Heart right ventricle (tissue), 16 donors: ENCODE data around the gene CELA3B. TPM values are rescaled to one million over a fixed set of nuclear protein-coding genes. Genes with fewer than 3 reads are reported as not detected.

Experiments used
- ATAC-seq, 8 donors: fragments of 200-7000 bp; cut with Tn5 transposase; one replicate each; pipeline ENCODE4 v1.9.1; 2020; ENCODE audit warnings: mild to moderate bottlenecking in 8 of 8, moderate library complexity in 8 of 8, moderate number of reproducible peaks in 1 of 8
- DNase-seq, 2 donors: peaks; one replicate each; pipeline ENCODE4 v3.0.0-alpha.2; 2020
- H3K27ac ChIP-seq, 10 donors: fragments of 200-600 bp; sonication (generic) in 2 of 10; one replicate each; pipeline versions ENCODE4 v1.5.0 to v1.8.0; 2020 to 2022; ENCODE audit warnings: mild to moderate bottlenecking in 3 of 10
- H3K27me3 ChIP-seq, 7 donors: fragments of 200-600 bp; one replicate each; pipeline ENCODE4 v1.8.0; 2021 to 2022; ENCODE audit warnings: mild to moderate bottlenecking in 2 of 7
- H3K36me3 ChIP-seq, 9 donors: fragments of 200-600 bp; sonication (generic) in 1 of 9; one replicate each; pipeline versions ENCODE4 v1.5.0 to v1.8.0; 2020 to 2022; ENCODE audit warnings: mild to moderate bottlenecking in 2 of 9
- H3K4me1 ChIP-seq, 9 donors: fragments of 200-600 bp; sonication (generic) in 1 of 9; one replicate each; pipeline versions ENCODE4 v1.5.0 to v1.8.0; 2020 to 2022; ENCODE audit warnings: mild to moderate bottlenecking in 4 of 9
- H3K4me3 ChIP-seq, 10 donors: fragments of 200-600 bp; sonication (generic) in 2 of 10; one replicate each; pipeline versions ENCODE4 v1.5.0 to v1.8.0; 2020 to 2022; ENCODE audit warnings: mild to moderate bottlenecking in 7 of 10, moderate library complexity in 2 of 10
- H3K9me3 ChIP-seq, 11 donors: fragments of 200-600 bp in 10 of 11; sonication (generic) in 2 of 11; one replicate each; pipeline versions ENCODE4 v1.5.0 to v1.8.0; 2013 to 2022; ENCODE audit warnings: mild to moderate bottlenecking in 2 of 11, control low read depth in 1 of 11, moderate library complexity in 1 of 11
- CTCF ChIP-seq, 9 donors: fragments of 200-600 bp; sonication (generic) in 2 of 9; IDR thresholded peaks; one replicate each; pipeline versions ENCODE4 v1.5.0 to v1.8.0; 2021 to 2022; ENCODE audit warnings: antibody characterized with exemption in 9 of 9, mild to moderate bottlenecking in 5 of 9, moderate library complexity in 1 of 9
- WGBS, 2 donors: extraction: QIAGEN DNeasy Blood & Tissue Kit; methylation state at CpG; one replicate each; pipeline ENCODE4 v1.1.7; 2013; ENCODE audit warnings: inconsistent platforms in 1 of 2; 5-methylcytosine and 5-hydroxymethylcytosine counted together
- intact Hi-C, 10 donors: fragments of 100-400 bp; cut with DNase I; formaldehyde crosslinking; loops; one replicate each; pipeline versions ENCODE4 v1.11.1 to v1.14.2; 2022
- polyA plus RNA-seq, 2 donors: library from polyadenylated mRNA; stranded (reverse); fragments of 200-250 nt; gene quantifications; one replicate each; pipeline ENCODE4 v1.2.3, GENCODE V29; 2013
- total RNA-seq, 10 donors: library from RNA; stranded (reverse); fragmentation: NEBNext Ultra II Directional in 3 of 10; extraction: Animal tissue kit (Norgen Biotek cat#: 25700) in 3 of 10; gene quantifications; one replicate each; pipeline versions ENCODE4 v1.2.1 to v1.2.4, GENCODE V29; 2021 to 2023
- donor health status: Arrhythmogenic right ventricular cardiomyopathy.
- donor health status: ischemic (EF 13 %, LVEDD 7.1; RV severe dilation, severe dysfunction).
- donor health status: healthy with polysubstance abuse.
- donor health status: DM: no; HTN: yes; CAD: no.
- donor health status: DM: no; HTN: no; CAD: no.
- donor health status: ischemic (EF 25% LVEDD 6.9; RV normal size, moderate dysfunction).
- donor health status: ischemic (EF 25% LVEDD 5.7; RV mildly dilated, moderate dysfunction).
- donor health status: healthy.
- donor health status: DM: yes; HTN: yes; CAD: no.
- donor health status: Ischemic cardiomyopathy.
- donor health status: ischemic (EF 35%, LVEDD 5.7; RV mildly dilated, moderate dysfunction).
- donor health status: nonischemic (EF 11% LVEDD 7.7; RV severe dilation, severe dysfunction).
- donor health status: DM: yes; HTN: yes; CAD: no.
- donor health status: PGD.
- donor health status: ischemic (EF 29% LVEDD 5.4; RV normal size, mild dysfunction).
- donor health status: nonischemic (EF 23%, LVEDD 6.1; RV moderate dilation, normal function).

The CELA3B gene
- total and polyA plus RNA-seq, 12 donors, result 0.13 to 2.5 (median 1.3) TPM; not detected in 4

- Histone ChIP-seq H3K27ac (peak overlapping the region; percentile 89 to 99 (median 94)), H3K27me3 (peaks cover 0 to 9% (median 0%) of the 10 kb centered on the region in 7 donors), H3K9me3 (no peaks in the 10 kb centered on the region), H3K4me1 (peaks cover 48 to 91% (median 80%) of the 10 kb centered on the region in 9 donors), H3K4me3 (peak overlapping the region; percentile 57 to 91 (median 75)), H3K36me3 (peaks cover 0 to 11% (median 0%) of the 10 kb centered on the region in 9 donors)
- intact Hi-C loops, result loop anchor here in 7 of 10 donors (2.0 to 5.0 kb wide), 3 partner anchors 31 to 38 kb away; no protein-coding TSS in a partner anchor
- ATAC-seq, result no peak
- no peak for DNase-seq
- WGBS, 2 donors, result 13 to 14% methylated on average over 10 of the region's 10 CpGs
- TF ChIP-seq CTCF (IDR thresholded peaks at IDR 0.05), result no peak
These were observed 41.4 kb upstream of the CELA3B start for GRCh38 chr1:21935393-21935804.

GRCh38 chr1:21935891-21936365 is 40.9 kb upstream of the CELA3B start:
- H3K4me1 ChIP-seq, result peaks cover 43 to 89% (median 75%) of the 10 kb centered on the region in 9 donors
- 10 to 16% methylated on average over 8 of the region's 8 CpGs for WGBS, 2 donors
- peak overlapping the region; percentile 89 to 99 (median 94) for H3K27ac ChIP-seq
- TF ChIP-seq CTCF (IDR thresholded peaks at IDR 0.05), result no peak
- ATAC-seq (no peak), DNase-seq (peak in 1 of 2 donors; percentile 10)
- intact Hi-C loops, result loop anchor here in 7 of 10 donors (2.0 to 5.0 kb wide), 4 partner anchors 25 to 39 kb away; no protein-coding TSS in a partner anchor
- H3K36me3 ChIP-seq, result peaks cover 0 to 11% (median 0%) of the 10 kb centered on the region in 9 donors
- no peaks in the 10 kb centered on the region for H3K9me3 ChIP-seq
- peaks cover 0 to 9% (median 0%) of the 10 kb centered on the region in 7 donors for H3K27me3 ChIP-seq
- H3K4me3 ChIP-seq, result peak overlapping the region; percentile 57 to 91 (median 75)

- Histone ChIP-seq H3K36me3 (peaks cover 0 to 11% (median 0%) of the 10 kb centered on the region in 9 donors), H3K27me3 (peaks cover 0 to 9% (median 0%) of the 10 kb centered on the region in 7 donors), H3K27ac (peak overlapping the region; percentile 89 to 99 (median 94)), H3K9me3 (no peaks in the 10 kb centered on the region), H3K4me3 (peak overlapping the region; percentile 57 to 91 (median 75)), H3K4me1 (peaks cover 39 to 89% (median 70%) of the 10 kb centered on the region in 9 donors)
- intact Hi-C loops, result loop anchor here in 6 of 10 donors (2.0 to 5.0 kb wide), 3 partner anchors 26 to 39 kb away; no protein-coding TSS in a partner anchor
- WGBS, 2 donors, result 2 to 3% methylated on average over 34 of the region's 34 CpGs
- no peak for TF ChIP-seq CTCF (IDR thresholded peaks at IDR 0.05)
- DNase-seq (peak in 1 of 2 donors; percentile 28), ATAC-seq (peak in 1 of 8 donors; percentile 6)
These were observed 40.3 kb upstream of the CELA3B start for GRCh38 chr1:21936366-21937031.

GRCh38 chr1:21937034-21937371 is 39.8 kb upstream of the CELA3B start, which contains the start of gene HSPG2:
TSS of gene HSPG2 (minus strand) at chr1:21937310. CDS start at chr1:21937217, 93 bp downstream.
- 0 to 1% methylated on average over 11 to 44 of the region's 52 CpGs for WGBS, 2 donors
- H3K27ac ChIP-seq, result peak within 1 kb of the TSS; percentile 89 to 99 (median 94)
- H3K36me3 ChIP-seq, result peaks cover 0 to 11% (median 0%) of the 10 kb centered on the region in 9 donors
- DNase-seq (no peak), ATAC-seq (no peak)
- intact Hi-C loops, result loop anchor here in 6 of 10 donors (2.0 to 5.0 kb wide), 3 partner anchors 26 to 40 kb away; no protein-coding TSS in a partner anchor
- peak within 1 kb of the TSS; percentile 57 to 91 (median 75) for H3K4me3 ChIP-seq
- no peak for TF ChIP-seq CTCF (IDR thresholded peaks at IDR 0.05)
- peaks cover 36 to 89% (median 66%) of the 10 kb centered on the region in 9 donors for H3K4me1 ChIP-seq
- H3K9me3 ChIP-seq, result no peaks in the 10 kb centered on the region
- H3K27me3 ChIP-seq, result peaks cover 0 to 9% (median 0%) of the 10 kb centered on the region in 7 donors
